ENCODE data around the gene CHRNA4. TPM values are rescaled to one million over a fixed set of nuclear protein-coding genes. Genes with fewer than 3 reads are reported as not detected.

CHRNA4 gene
- total RNA-seq, 1 experiment from 2014 or later = 2.4 TPM

- DNase-seq (ENCODE audit: low read depth, low spot score) (no peak), ATAC-seq (no peak)
- Histone ChIP-seq H3K4me3 (ENCODE audit: low read depth in 2 of 2, low read length in 2 of 2) (no peak overlapping the region), H3K9me3 (ENCODE audit: control insufficient read depth, insufficient read depth, low read depth, low read length) (no peaks in the 10 kb centered on the region), H3K27me3 (ENCODE audit: control insufficient read depth, insufficient read depth, low read length) (no peaks in the 10 kb centered on the region), H3K36me3 (ENCODE audit: control insufficient read depth, insufficient read depth, low read length) (no peaks in the 10 kb centered on the region), H3K27ac (ENCODE audit: low read length) (no peak overlapping the region), H3K4me1 (ENCODE audit: control insufficient read depth, insufficient read depth, low read length) (no peaks in the 10 kb centered on the region)
- POLR2A ChIA-PET = no interaction called here
- intact Hi-C loops (cut with micrococcal nuclease; ENCODE audit: unreplicated experiment) (no loop called here), in situ Hi-C loops (cut with HindIII; ENCODE audit: low pct_unique_long_range_greater_than_20kb, low sequenced_read_pairs) (no loop called here)
- no peak for TF ChIP-seq POLR2AphosphoS5 (IDR thresholded peaks at IDR 0.05; ENCODE audit: low read depth, low read length)
- no peak for TF ChIP-seq REST (IDR thresholded peaks at IDR 0.05; ENCODE audit: insufficient read depth in 1 of 2, low read depth in 2 of 2, low read length in 1 of 2)
- no peak for TF ChIP-seq SIN3A (IDR thresholded peaks at IDR 0.05; ENCODE audit: borderline replicate concordance, insufficient read depth, low read depth, low read length)
- TF ChIP-seq TCF7L2 (IDR thresholded peaks at IDR 0.05; ENCODE audit: low read depth, low read length) = no peak
- no peak for TF ChIP-seq CTCF (IDR thresholded peaks at IDR 0.05)
- no TSS peak for BruUV-seq (replicated peaks)
- CTCF ChIA-PET = no interaction called here
These were observed 13.0 kb downstream of the CHRNA4 start for GRCh38 chr20:63347950-63348827.

- H3K27ac ChIP-seq (ENCODE audit: low read length) = no peak overlapping the region
- H3K4me1 ChIP-seq (ENCODE audit: control insufficient read depth, insufficient read depth, low read length) = no peaks in the 10 kb centered on the region
- ChIA-PET CTCF (no interaction called here), POLR2A (interaction anchor here (0.6 kb wide), 1 partner anchor 287 kb away, joined by 5 read pairs; no protein-coding TSS in a partner anchor)
- H3K27me3 ChIP-seq (ENCODE audit: control insufficient read depth, insufficient read depth, low read length) = no peaks in the 10 kb centered on the region
- no peak overlapping the region for H3K4me3 ChIP-seq (ENCODE audit: low read depth in 2 of 2, low read length in 2 of 2)
- no TSS peak for BruUV-seq (replicated peaks)
- no peaks in the 10 kb centered on the region for H3K9me3 ChIP-seq (ENCODE audit: control insufficient read depth, insufficient read depth, low read depth, low read length)
- in situ Hi-C loops (cut with HindIII; ENCODE audit: low pct_unique_long_range_greater_than_20kb, low sequenced_read_pairs) (no loop called here), intact Hi-C loops (cut with micrococcal nuclease; ENCODE audit: unreplicated experiment) (no loop called here)
- TF ChIP-seq POLR2AphosphoS5 (IDR thresholded peaks at IDR 0.05; ENCODE audit: low read depth, low read length) = no peak
- no peak for TF ChIP-seq TCF7L2 (IDR thresholded peaks at IDR 0.05; ENCODE audit: low read depth, low read length)
- no peak for TF ChIP-seq CTCF (IDR thresholded peaks at IDR 0.05)
- no peak for TF ChIP-seq REST (IDR thresholded peaks at IDR 0.05; ENCODE audit: insufficient read depth in 1 of 2, low read depth in 2 of 2, low read length in 1 of 2)
- no peak for TF ChIP-seq SIN3A (IDR thresholded peaks at IDR 0.05; ENCODE audit: borderline replicate concordance, insufficient read depth, low read depth, low read length)
- DNase-seq (ENCODE audit: low read depth, low spot score) = no peak
- H3K36me3 ChIP-seq (ENCODE audit: control insufficient read depth, insufficient read depth, low read length) = no peaks in the 10 kb centered on the region
- ATAC-seq = no peak
These were observed 13.9 kb downstream of the CHRNA4 start for GRCh38 chr20:63347081-63347741.
